Activated T-cell treated with anti-CD3 and anti-CD28 coated beads for 24 hours (primary cell): ENCODE data around the gene FBXO39.
"Not testable (repeated sequence)": the region's sequence is repeated elsewhere in the genome, so short reads cannot be mapped to it uniquely, and the experiment has no call there.

Experiments
- DNase-seq: peaks from one replicate; pipeline ENCODE4 v3.0.0-alpha.2; 2020; ENCODE audit warnings: low read depth

Gene FBXO39

DNA sequence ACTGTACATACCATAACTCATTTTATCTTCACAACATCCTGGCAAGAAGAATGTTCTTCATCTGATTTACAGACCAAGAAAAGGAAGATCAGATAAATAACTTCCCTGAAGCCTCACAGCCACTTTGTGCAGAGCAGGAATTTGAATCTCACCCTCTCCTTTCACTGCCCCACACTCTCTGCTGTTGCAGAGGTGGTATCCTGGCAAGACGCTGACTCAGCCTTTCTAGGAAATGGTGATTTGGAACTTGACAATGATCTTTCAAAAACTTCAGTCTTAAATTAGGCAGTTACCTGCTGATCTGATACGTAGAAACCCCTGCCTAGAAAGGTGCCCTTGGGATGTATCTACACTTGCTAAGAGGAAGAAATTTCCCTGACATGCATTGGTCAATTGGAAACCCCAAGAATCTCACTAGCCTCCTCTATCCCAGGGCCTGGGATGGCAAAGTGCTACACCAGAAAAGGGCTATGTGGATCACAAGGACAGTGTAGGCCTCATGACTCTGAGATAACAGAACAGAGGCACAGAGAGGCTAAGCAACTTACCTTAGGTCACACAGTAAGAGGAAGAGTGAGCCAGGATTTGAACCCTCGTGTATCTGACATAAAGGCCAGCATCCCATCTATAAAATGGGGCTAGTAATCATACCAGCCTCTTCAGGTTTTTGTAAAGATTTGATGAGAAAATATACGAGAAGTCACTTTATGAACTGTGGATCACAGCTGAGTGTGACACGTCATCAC is 17.9 kb downstream of the FBXO39 start:
- no peak for DNase-seq

- DNase-seq, result no peak
Observed at GRCh38 chr17:6796017-6796886, 20.2 kb downstream of the FBXO39 start.

DNA sequence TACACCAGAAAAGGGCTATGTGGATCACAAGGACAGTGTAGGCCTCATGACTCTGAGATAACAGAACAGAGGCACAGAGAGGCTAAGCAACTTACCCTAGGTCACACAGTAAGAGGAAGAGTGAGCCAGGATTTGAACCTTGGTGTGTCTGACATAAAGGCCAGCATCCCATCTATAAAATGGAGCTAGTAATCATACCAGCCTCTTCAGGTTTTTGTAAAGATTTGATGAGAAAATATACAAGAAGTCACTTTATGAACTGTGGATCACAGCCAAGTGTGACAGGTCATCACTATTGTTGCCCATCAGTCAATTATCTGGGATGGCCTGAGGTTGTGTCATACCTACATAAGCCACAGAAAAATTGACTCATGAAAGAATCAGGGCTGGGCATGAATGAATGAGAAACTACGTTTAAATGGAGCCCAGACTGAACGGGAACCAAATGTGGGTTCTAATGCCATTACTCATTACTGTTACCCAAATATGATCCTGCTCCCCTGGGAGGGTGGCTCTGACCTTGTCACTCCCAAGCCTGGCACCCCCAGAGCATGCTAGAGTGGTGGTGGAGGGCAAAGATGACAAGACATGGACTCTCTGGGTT is 21.0 kb downstream of the FBXO39 start:
- DNase-seq, result no peak

GRCh38 chr17:6797718-6798351 is 21.8 kb downstream of the FBXO39 start:
- no peak for DNase-seq

- no peak for DNase-seq
Observed at GRCh38 chr17:6799738-6800137, 23.7 kb downstream of the FBXO39 start.

- DNase-seq, result peak; percentile 4
Observed at GRCh38 chr17:6800422-6801027, 24.5 kb downstream of the FBXO39 start.

- DNase-seq, result no peak
Observed at GRCh38 chr17:6811510-6811909, 35.5 kb downstream of the FBXO39 start.

DNA sequence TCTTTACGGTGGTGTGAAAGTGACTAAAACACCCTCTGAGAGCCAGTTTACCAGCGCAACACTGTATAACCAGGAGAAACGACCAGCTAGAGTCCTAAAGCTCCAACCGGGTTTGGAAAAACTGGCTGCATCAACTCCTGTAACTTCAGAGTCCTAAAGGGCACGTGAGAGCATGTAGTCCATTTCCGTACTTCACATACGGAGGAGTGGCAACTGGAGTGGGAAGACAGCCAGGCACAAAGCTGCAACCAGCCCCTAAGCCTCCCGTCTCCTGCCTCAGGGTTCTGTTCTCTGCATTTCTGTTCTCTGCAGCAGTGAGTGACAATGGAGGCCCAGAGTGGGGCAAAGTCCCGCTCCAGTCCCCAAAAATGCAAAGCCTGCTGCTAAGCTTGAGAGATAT is 36.3 kb downstream of the FBXO39 start:
- DNase-seq, result no peak

GRCh38 chr17:6815775-6816174 is 39.8 kb downstream of the FBXO39 start:
- DNase-seq, result no peak

- DNase-seq, result not testable (repeated sequence)
Observed at GRCh38 chr17:6816368-6816767, 40.4 kb downstream of the FBXO39 start.

- DNase-seq, result no peak
Observed at GRCh38 chr17:6818938-6819337, 42.9 kb downstream of the FBXO39 start.

DNA sequence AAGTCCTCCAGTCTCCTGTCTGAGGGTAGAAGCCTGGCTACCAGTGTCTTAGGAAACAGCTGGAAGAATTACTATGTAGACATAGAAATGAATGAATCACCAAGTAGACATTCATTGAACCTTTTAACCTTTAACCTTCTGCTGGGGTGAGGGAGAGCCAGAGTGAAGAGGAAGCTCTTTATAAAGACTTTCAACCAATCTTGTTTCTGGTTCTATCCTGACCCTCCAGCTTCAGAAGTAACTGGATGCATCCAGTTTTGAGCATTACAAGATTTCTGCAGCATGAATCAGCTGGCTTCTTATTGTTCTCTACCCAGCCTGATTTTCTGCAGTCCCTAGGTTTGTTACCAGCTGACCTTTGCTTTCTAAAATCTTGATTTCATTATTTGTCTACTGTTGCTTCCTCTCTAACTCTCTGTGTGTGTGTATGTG is 47.0 kb downstream of the FBXO39 start:
- DNase-seq, result no peak

DNA sequence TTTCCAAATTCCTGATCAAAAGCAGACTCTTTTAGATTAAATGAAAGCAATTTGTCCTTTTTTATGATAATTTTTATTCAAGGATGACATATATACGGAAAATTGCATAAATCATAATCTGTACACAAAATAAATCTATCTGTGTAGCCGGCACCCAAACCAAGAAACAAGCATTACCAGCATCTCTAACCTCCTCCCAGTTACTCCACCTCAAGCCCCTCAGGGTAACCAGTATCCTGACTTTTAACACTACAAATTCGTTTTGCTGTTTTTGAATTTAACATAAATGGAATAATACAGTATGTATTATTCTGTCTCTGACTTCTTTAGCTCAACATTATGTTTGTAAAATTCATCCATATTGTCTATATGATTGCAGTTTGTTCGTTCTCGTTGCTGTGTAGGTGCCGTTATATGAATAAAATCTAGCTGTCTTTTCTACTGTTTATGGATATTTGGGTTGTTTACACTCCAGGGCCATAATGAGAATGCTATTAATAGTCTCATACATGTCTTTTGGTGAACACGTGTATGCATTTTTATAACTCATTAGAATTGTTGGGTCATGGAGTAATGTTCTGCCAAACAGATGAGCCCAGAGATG is 54.5 kb downstream of the FBXO39 start:
- no peak for DNase-seq

- DNase-seq, result peak; percentile 58
Observed at GRCh38 chr17:6831661-6832263, 55.7 kb downstream of the FBXO39 start, which contains the start of gene TEKT1. Gene TEKT1, minus strand, starts transcription at chr17:6831729. Its CDS starts 1,353 bp downstream, at chr17:6830376.
